OCI-LY1 (cell line): ENCODE measurements around the gene STX18.

Experiments
- EZH2 ChIP-seq: fragments of 200-600 bp; sonication (generic), shearing (Covaris generic); IDR thresholded peaks from 2 replicates; pipeline ENCODE4 v1.8.0; 2017; ENCODE audit warnings: borderline replicate concordance, mixed run types, mild to moderate bottlenecking, antibody characterized with exemption, low read length, moderate library complexity, mixed read lengths
- TF ChIP-seq, protein P1 (sequence below): fragments of 200-600 bp; sonication (generic), shearing (Covaris generic); IDR thresholded peaks from 2 replicates; pipeline ENCODE4 v1.5.1; 2017; ENCODE audit warnings: mild to moderate bottlenecking, antibody characterized with exemption, low read length, moderate library complexity, mixed read lengths

DNA sequence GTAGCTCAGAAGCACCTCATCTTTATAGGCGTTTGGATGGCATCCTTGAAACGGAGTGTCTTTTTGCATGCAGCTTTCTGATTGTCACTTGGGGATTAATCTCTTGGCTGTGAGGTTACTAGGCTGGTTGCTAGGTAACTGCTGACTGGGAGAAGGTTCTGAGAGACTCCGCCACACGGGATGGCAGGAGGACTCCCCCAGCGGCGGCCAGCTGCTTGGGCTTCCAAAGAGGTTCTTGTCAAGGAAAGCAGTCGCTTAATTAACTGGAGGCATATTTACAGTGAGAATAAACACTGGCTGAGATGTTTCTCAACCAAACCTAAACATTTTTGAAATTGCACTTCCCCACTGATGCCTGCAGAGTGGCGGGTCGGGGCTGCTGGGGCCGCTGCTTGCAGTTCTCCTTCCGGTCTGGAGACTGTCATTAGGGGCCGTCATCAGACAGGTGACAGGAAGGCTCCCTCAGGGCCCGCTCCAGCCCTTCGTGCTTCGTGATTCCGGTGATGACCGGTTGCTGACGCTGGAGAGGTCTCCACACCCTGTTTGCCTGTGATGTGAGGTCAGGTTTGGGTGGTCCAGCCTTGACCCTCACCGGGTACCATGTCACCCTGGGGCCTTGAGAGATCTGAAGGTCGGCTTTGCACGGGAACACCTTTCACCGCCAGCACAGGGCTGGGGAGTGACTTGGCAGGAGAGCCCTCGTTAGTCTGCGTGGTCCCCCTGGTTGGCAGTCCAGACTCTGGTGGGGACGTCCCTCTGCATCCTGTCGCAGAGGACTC is 145.8 kb downstream of the STX18 start:
- TF ChIP-seq EZH2, result no peak
- TF ChIP-seq, protein P1, sequence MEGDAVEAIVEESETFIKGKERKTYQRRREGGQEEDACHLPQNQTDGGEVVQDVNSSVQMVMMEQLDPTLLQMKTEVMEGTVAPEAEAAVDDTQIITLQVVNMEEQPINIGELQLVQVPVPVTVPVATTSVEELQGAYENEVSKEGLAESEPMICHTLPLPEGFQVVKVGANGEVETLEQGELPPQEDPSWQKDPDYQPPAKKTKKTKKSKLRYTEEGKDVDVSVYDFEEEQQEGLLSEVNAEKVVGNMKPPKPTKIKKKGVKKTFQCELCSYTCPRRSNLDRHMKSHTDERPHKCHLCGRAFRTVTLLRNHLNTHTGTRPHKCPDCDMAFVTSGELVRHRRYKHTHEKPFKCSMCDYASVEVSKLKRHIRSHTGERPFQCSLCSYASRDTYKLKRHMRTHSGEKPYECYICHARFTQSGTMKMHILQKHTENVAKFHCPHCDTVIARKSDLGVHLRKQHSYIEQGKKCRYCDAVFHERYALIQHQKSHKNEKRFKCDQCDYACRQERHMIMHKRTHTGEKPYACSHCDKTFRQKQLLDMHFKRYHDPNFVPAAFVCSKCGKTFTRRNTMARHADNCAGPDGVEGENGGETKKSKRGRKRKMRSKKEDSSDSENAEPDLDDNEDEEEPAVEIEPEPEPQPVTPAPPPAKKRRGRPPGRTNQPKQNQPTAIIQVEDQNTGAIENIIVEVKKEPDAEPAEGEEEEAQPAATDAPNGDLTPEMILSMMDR, result 0 out of 2 replicates have a peak, but pooled peaks have one; percentile 5
